Heart left ventricle (tissue), 16 donors: ENCODE measurements around the gene S100A16. TPM values are rescaled to one million over a fixed set of nuclear protein-coding genes. Genes with fewer than 3 reads are reported as not detected.
"Not testable (repeated sequence)": the region's sequence is repeated elsewhere in the genome, so short reads cannot be mapped to it uniquely, and the experiment has no call there.

Experiments
- ATAC-seq, 4 donors: fragments of 200-7000 bp; cut with Tn5 transposase; one replicate each; pipeline ENCODE4 v1.9.1; 2020 to 2022; ENCODE audit warnings: moderate library complexity in 4 of 4, mild to moderate bottlenecking in 3 of 4, moderate number of reproducible peaks in 1 of 4
- DNase-seq, 5 donors: peaks; one replicate each; pipeline ENCODE4 v3.0.0-alpha.2; 2020
- H3K27ac ChIP-seq, 12 donors: fragments of 200-600 bp; sonication (generic) in 4 of 12; one replicate each; pipeline versions ENCODE4 v1.5.0 to v1.8.0; 2016 to 2022; ENCODE audit warnings: mild to moderate bottlenecking in 2 of 12
- H3K27me3 ChIP-seq, 9 donors: fragments of 200-600 bp; sonication (generic) in 2 of 9; one replicate each; pipeline versions ENCODE4 v1.5.1 to v1.8.0; 2016 to 2022; ENCODE audit warnings: mild to moderate bottlenecking in 3 of 9
- H3K36me3 ChIP-seq, 9 donors: fragments of 200-600 bp; sonication (generic) in 2 of 9; one replicate each; pipeline versions ENCODE4 v1.5.0 to v1.8.0; 2018 to 2022; ENCODE audit warnings: mild to moderate bottlenecking in 2 of 9
- H3K4me1 ChIP-seq, 12 donors: fragments of 200-600 bp; sonication (generic) in 4 of 12; one replicate each; pipeline versions ENCODE4 v1.5.0 to v1.8.0; 2016 to 2022; ENCODE audit warnings: mild to moderate bottlenecking in 3 of 12
- H3K4me3 ChIP-seq, 12 donors: fragments of 200-600 bp; sonication (generic) in 4 of 12; one replicate each; pipeline versions ENCODE4 v1.5.0 to v1.8.0; 2017 to 2022; ENCODE audit warnings: mild to moderate bottlenecking in 9 of 12, moderate library complexity in 4 of 12
- H3K9me3 ChIP-seq, 12 donors: fragments of 200-600 bp; sonication (generic) in 4 of 12; one replicate each; pipeline versions ENCODE4 v1.5.0 to v1.8.0; 2016 to 2022; ENCODE audit warnings: mild to moderate bottlenecking in 1 of 12
- POLR2A ChIP-seq, 2 donors: fragments of 450-650 bp; IDR thresholded peaks; one replicate each; pipeline ENCODE4 v1.6.1; 2017; ENCODE audit warnings: antibody characterized with exemption in 2 of 2, mild to moderate bottlenecking in 2 of 2, moderate library complexity in 2 of 2
- WGBS, 4 donors: extraction: QIAGEN DNeasy Blood & Tissue Kit in 2 of 4; methylation state at CpG; one replicate each; pipeline versions ENCODE4 v1.1.5 to v1.1.7; 2013 to 2018; 5-methylcytosine and 5-hydroxymethylcytosine counted together
- intact Hi-C, 10 donors: fragments of 100-400 bp; cut with DNase I; formaldehyde crosslinking; loops; one replicate each; pipeline versions ENCODE4 v1.11.1 to v1.14.2; 2022
- polyA plus RNA-seq, 2 donors: library from polyadenylated mRNA; stranded (reverse); fragments of 200-250 nt; gene quantifications; one replicate each; pipeline ENCODE4 v1.2.3, GENCODE V29; 2013
- total RNA-seq, 9 donors: library from RNA; depleted of rRNA in 2 of 9; stranded (reverse); fragments of >200 nt in 2 of 9; fragmentation: NEBNext Ultra II Directional in 3 of 9; extraction: Animal tissue kit (Norgen Biotek cat#: 25700) in 3 of 9; gene quantifications; one replicate each; pipeline versions ENCODE4 v1.1.0 to v1.2.4, GENCODE V29; 2016 to 2023
- TF ChIP-seq, protein P1 (sequence below), 12 donors: fragments of 200-600 bp; sonication (generic) in 4 of 12; IDR thresholded peaks; one replicate each; pipeline versions ENCODE4 v1.5.0 to v1.8.0; 2018 to 2022; ENCODE audit warnings: antibody characterized with exemption in 12 of 12, mild to moderate bottlenecking in 5 of 12
- donor health status: ischemic (EF 13 %, LVEDD 7.1; RV severe dilation, severe dysfunction).
- donor health status: healthy with polysubstance abuse.
- donor health status: DM: no; HTN: yes; CAD: no.
- donor health status: DM: no; HTN: no; CAD: no.
- donor health status: ischemic (EF 25% LVEDD 6.9; RV normal size, moderate dysfunction).
- donor health status: ischemic (EF 25% LVEDD 5.7; RV mildly dilated, moderate dysfunction).
- donor health status: healthy.
- donor health status: DM: yes; HTN: yes; CAD: no.
- donor health status: ischemic (EF 35%, LVEDD 5.7; RV mildly dilated, moderate dysfunction).
- donor health status: nonischemic (EF 11% LVEDD 7.7; RV severe dilation, severe dysfunction).
- donor health status: DM: yes; HTN: yes; CAD: no.
- donor health status: PGD.
- donor health status: ischemic (EF 29% LVEDD 5.4; RV normal size, mild dysfunction).
- donor health status: nonischemic (EF 23%, LVEDD 6.1; RV moderate dilation, normal function).

S100A16 gene
- total and polyA plus RNA-seq, 11 donors, result 37.2 to 233 (median 70.3) TPM

DNA sequence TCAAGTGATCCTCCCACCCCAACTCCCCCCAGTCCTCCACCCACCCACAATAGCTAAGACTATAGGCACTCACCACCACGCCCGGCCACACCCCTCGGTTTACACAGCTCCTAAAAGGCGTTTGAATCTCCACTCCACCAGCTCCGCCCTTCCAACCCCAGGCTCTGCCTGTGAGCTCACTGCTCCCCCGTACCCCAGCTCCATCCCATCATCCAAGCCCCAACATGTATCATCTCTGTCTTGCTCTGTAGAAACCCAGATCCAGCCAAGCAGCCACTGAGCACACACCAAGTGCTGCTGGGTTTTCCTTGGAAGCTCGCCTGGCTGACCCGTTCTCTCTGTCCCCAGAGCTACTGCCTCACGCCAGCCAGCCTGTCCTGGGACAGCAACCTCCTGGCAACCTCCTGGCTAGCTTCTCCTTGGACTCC, 35.3 kb downstream of the S100A16 start:
- Histone ChIP-seq H3K9me3 (no peaks in the 10 kb centered on the region), H3K4me3 (no peak overlapping the region), H3K27me3 (no peaks in the 10 kb centered on the region), H3K36me3 (no peaks in the 10 kb centered on the region), H3K4me1 (peaks cover 0 to 11% (median 2%) of the 10 kb centered on the region in 12 donors), H3K27ac (no peak overlapping the region)
- TF ChIP-seq POLR2A (IDR thresholded peaks at IDR 0.05), result no peak
- TF ChIP-seq, protein P1, sequence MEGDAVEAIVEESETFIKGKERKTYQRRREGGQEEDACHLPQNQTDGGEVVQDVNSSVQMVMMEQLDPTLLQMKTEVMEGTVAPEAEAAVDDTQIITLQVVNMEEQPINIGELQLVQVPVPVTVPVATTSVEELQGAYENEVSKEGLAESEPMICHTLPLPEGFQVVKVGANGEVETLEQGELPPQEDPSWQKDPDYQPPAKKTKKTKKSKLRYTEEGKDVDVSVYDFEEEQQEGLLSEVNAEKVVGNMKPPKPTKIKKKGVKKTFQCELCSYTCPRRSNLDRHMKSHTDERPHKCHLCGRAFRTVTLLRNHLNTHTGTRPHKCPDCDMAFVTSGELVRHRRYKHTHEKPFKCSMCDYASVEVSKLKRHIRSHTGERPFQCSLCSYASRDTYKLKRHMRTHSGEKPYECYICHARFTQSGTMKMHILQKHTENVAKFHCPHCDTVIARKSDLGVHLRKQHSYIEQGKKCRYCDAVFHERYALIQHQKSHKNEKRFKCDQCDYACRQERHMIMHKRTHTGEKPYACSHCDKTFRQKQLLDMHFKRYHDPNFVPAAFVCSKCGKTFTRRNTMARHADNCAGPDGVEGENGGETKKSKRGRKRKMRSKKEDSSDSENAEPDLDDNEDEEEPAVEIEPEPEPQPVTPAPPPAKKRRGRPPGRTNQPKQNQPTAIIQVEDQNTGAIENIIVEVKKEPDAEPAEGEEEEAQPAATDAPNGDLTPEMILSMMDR (IDR thresholded peaks at IDR 0.05), result no peak
- intact Hi-C loops, result loop anchor here in 5 of 10 donors (10.0 kb wide), 4 partner anchors 77 to 223 kb away; partner anchors contain the start of genes S100A9 (in 1 of the 5) and SNAPIN (in 1 of the 5)
- DNase-seq (no peak), ATAC-seq (peak in 1 of 4 donors; percentile 45)
- WGBS, 4 donors, result 62 to 72% (median 67%) methylated on average over 9 of the region's 9 CpGs

DNA sequence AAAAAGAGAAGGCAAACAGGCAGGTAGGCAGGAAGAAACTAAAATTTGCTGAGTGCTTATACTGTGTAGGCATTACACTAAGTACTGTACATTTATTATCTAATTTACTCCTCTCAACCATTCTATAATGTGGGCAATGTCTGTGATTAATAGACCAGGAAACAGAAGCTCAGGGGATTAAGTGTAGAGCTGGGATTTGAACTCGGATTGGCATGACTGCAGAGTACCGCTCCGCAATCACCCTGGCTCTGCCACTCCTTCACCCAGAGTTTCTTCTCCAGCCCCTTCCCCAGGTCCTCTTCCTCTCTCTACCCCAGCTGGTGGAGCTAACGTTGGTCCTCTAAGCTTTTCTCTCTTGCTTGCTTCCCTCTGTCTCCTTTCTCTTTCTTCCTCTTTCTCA, 35.8 kb downstream of the S100A16 start:
- ATAC-seq, result no peak
- TF ChIP-seq, protein P1 (IDR thresholded peaks at IDR 0.05), result no peak
- TF ChIP-seq POLR2A (IDR thresholded peaks at IDR 0.05), result no peak
- Histone ChIP-seq H3K9me3 (no peaks in the 10 kb centered on the region), H3K4me1 (peaks cover 0 to 16% (median 5%) of the 10 kb centered on the region in 12 donors), H3K4me3 (no peak overlapping the region), H3K36me3 (no peaks in the 10 kb centered on the region), H3K27ac (no peak overlapping the region), H3K27me3 (no peaks in the 10 kb centered on the region)
- intact Hi-C loops, result loop anchor here in 5 of 10 donors (10.0 kb wide), 4 partner anchors 78 to 222 kb away; partner anchors contain the start of genes S100A9 (in 1 of the 5) and SNAPIN (in 1 of the 5)
- DNase-seq, result no peak
- WGBS, 4 donors, result 74 to 81% (median 78%) methylated on average over 4 of the region's 4 CpGs

DNA sequence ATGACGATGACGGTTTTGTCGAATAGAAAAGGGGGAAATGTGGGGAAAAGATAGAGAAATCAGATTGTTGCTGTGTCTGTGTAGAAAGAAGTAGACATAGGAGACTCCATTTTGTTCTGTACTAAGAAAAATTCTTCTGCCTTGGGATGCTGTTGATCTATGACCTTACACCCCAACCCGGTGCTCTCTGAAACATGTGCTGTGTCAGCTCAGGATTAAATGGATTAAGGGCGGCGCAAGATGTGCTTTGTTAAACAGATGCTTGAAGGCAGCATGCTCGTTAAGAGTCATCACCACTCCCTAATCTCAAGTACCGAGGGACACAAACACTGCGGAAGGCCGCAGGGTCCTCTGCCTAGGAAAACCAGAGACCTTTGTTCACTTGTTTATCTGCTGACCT, 37.4 kb downstream of the S100A16 start:
- not testable (repeated sequence) for H3K27me3 ChIP-seq, DNase-seq, H3K4me3 ChIP-seq, H3K9me3 ChIP-seq, H3K27ac ChIP-seq, H3K36me3 ChIP-seq, ATAC-seq
- 89 to 92% (median 91%) methylated on average over 10 of the region's 10 CpGs for WGBS, 4 donors
- intact Hi-C loops, result loop anchor here in 5 of 10 donors (10.0 kb wide), 4 partner anchors 79 to 221 kb away; partner anchors contain the start of genes S100A9 (in 1 of the 5) and SNAPIN (in 1 of the 5)
- H3K4me1 ChIP-seq, result peaks cover 0 to 20% (median 5%) of the 10 kb centered on the region in 12 donors

GRCh38 chr1:153575081-153575491, 37.9 kb downstream of the S100A16 start:
- H3K9me3 ChIP-seq, DNase-seq, ATAC-seq, H3K4me3 ChIP-seq, H3K27me3 ChIP-seq, H3K36me3 ChIP-seq, H3K27ac ChIP-seq: not testable (repeated sequence)
- H3K4me1 ChIP-seq, result peaks cover 0 to 20% (median 5%) of the 10 kb centered on the region in 12 donors
- whole genome bisulfite sequencing, 4 donors, result 88 to 95% (median 92%) methylated on average over 20 to 35 of the region's 35 CpGs
- intact Hi-C loops, result loop anchor here in 5 of 10 donors (10.0 kb wide), 4 partner anchors 80 to 220 kb away; partner anchors contain the start of genes S100A9 (in 1 of the 5) and SNAPIN (in 1 of the 5)

DNA sequence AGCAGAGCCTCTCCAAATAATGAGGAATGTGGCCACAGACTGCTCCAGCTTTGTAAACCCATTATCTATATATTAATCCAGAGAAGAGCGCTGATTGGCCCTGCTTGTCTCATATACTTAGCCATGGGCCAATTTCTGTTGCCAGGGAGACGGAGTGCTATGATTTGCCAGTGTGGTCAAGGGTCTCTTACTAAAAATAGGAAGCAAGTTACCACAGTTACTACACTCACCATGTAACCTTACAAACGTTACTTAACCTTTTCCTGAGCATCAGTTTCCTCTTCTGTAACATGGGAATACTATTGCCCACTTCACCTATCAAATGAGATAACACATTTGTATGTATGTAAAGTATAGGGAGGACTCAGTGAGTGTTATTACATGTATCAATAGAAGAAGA, 39.6 kb downstream of the S100A16 start:
- H3K4me1 ChIP-seq, result peaks cover 0 to 28% (median 11%) of the 10 kb centered on the region in 12 donors
- peak overlapping the region in 3 of 12 donors; percentile 30 to 76 (median 36) for H3K27ac ChIP-seq
- 76 to 87% (median 80%) methylated on average over 3 of the region's 3 CpGs for WGBS, 4 donors
- H3K4me3 ChIP-seq, result no peak overlapping the region
- no peaks in the 10 kb centered on the region for H3K36me3 ChIP-seq
- DNase-seq (no peak), ATAC-seq (no peak)
- intact Hi-C loops, result loop anchor here in 9 of 10 donors (2.0 to 10.0 kb wide), 11 partner anchors 39 to 219 kb away; partner anchors contain the start of genes S100A14 (in 5 of the 9), S100A16 (in 2 of the 9), ILF2 (in 1 of the 9) and S100A9 (in 1 of the 9)
- H3K9me3 ChIP-seq, result no peaks in the 10 kb centered on the region
- no peak for TF ChIP-seq POLR2A (IDR thresholded peaks at IDR 0.05)
- TF ChIP-seq, protein P1 (IDR thresholded peaks at IDR 0.05), result no peak
- H3K27me3 ChIP-seq, result no peaks in the 10 kb centered on the region
